ENCODE measurements around the gene KCNK5. TPM values are rescaled to one million over a fixed set of nuclear protein-coding genes. Genes with fewer than 3 reads are reported as not detected.

The KCNK5 gene
- polyA plus RNA-seq, 3 donors, result 8.9 to 12.7 (median 10.7) TPM

DNA sequence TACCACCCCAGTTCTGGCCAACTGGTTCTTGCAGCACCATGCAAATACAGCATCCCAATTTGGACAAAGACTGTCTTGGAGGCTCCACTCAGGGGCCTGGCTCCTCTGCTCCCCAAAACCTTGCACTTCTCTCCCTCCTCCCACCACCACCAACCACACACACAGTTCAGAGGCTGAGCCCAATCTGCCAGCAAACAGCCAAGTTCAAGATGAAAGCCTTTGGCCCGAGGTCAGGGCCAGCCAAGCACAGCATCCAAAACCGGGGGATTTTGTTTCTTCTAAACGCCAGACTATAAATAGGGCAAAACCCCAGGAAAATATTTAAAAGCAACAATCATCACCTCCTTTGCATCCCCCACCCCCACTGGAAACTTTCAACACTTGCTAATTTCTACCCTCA, 5.7 kb downstream of the KCNK5 start:
- DNase-seq (ENCODE audit: extremely low read depth in 1 of 11, low read depth in 9 of 11, low spot score in 4 of 11), result no peak

DNA sequence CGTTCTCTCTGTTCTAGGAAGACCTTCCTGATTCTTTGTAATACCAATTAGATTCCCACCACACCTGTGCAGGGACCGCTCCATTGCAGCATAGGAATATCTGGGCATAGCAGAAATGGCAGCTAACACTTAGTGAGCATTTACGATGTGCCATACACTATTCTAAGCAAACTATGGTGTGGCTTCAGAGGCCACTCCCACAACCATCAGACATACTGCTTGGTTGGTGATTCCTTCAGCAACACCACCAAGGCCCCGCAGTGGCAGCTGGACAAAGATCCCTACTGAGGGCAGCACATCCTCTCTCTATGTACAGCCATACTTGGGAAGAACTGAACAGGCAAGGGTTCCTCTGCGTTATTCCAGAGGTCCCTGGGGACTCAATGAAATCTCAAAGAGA, 6.2 kb downstream of the KCNK5 start:
- no peak for DNase-seq (ENCODE audit: extremely low read depth in 1 of 11, low read depth in 9 of 11, low spot score in 4 of 11)

DNA sequence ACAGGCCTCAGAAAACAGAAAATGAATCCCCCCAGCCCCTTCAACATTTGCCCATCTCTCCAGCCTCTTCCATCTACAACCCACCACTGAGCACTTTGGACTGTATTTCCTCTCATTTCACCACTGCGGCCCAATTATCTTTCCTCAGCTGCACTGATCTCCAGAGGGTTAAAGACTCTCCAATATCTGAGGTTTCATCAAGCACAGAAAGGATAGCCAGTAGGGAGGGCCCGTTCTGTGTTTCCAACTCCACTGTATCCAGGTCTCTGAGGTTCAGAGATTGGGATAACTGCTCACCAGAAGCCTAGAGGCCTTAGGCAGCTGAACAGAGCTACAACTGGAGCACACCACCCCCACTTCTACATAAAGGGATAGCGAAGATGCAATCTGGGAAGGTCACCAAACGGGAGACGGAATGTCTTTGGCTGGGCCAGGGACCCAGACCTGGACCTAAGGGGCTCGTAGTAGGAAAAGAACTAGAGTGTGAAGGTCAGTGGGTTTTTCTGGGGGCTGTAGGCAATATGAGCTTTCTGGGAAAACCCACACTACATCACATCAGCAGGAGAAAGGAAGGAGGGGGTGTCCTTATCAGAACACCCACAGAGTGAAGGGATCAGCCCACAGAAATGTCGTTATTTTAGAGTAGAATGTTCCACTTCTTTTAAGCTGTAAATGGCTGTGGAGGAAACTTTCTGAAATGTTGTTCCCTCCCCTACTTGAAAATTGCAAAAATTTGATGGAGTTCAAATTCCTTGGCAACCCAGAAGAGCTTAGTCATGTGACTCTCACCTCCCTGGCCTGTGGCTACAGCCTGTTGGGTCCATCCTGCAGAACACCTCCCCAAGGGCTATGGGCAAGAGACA, 7.3 kb downstream of the KCNK5 start:
- no peak for DNase-seq (ENCODE audit: extremely low read depth in 1 of 11, low read depth in 9 of 11, low spot score in 4 of 11)

DNA sequence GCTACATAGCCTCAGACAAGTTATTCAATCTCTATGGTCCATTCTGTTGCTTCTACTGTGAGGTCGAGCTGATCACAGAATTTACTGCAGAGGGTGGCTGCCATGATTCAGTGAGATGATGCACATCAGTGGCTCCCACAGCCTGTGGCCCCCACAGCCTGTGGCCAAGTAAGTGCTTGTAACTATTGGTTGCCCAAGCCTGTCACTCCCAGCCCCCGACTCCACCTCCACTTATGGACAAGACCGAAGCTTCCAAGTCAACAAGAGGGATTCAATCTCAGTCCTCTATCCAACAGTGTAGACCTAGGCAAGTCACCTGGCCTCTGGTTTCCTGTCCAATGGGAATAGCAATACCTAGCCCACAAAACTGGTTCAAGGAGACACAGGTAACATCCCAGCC, 8.2 kb downstream of the KCNK5 start:
- no peak for DNase-seq (ENCODE audit: extremely low read depth in 1 of 11, low read depth in 9 of 11, low spot score in 4 of 11)

DNA sequence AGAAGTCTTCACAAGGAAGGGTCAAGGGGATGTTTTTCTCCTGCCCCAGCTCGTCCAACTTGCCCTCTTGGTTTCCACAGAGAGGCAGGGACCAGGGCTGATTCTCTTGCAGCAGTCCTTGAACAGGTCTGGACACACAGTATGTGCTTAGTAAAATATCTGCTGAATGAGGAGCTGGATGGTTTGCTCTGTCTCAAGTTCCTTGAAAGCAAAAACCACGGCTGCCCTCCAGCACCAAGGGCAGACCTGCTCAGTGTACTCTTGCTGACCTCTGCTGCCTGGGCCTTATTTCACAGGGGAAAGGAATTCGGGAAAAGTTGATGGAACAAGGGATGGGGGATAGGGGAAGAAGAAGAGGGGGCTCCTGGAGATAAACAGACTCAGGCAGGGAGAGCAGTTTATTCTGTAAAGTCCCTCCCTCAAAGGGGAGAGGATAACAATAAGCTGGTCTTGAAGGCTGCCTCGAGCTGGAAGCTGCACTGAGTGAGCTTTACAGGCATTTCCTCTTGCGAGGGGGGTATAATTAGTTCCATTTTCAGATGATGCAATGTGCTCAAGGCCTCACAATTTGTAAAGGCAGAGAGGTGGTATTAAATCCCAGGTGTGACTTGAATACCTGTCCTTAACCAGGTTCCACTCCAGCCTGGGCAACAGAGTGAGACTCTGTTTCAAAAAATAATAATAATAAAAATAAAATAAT, 10.3 kb downstream of the KCNK5 start:
- DNase-seq (ENCODE audit: extremely low read depth in 1 of 11, low read depth in 9 of 11, low spot score in 4 of 11), result no peak

DNA sequence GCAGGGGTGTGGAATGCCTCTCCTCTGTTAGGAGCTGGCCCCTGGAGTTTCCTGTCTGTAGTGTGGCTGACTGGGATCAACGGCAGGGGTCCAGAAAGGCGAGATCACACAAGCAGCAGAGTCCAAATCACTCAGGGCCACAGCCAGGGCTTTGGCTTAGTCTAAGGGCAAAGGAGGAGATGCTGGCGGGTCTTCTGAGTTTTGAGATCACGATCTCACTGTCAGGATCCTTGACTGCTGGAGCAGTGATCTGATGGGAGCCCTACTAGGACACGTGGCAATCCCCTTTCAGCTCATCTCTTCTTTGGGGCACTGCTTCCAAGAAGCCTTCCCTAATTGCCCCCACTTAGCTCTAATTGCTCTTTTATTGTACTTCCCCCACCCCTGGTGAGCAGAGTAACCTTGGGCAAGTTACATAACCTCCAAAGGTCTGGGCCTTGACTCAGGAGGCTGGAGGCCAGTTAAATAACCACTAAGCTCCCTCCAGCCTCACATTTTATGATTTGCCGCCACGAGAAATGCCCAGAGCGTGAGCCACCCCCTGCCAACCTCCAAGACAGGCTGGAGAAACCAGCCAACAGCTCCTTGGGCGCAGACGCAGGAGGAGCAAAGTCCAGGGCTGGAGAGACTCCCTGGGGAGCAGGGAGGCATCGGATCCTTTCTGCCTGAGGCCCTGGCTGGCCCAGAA, 12.0 kb downstream of the KCNK5 start:
- no peak for DNase-seq (ENCODE audit: extremely low read depth in 1 of 11, low read depth in 9 of 11, low spot score in 4 of 11)

DNA sequence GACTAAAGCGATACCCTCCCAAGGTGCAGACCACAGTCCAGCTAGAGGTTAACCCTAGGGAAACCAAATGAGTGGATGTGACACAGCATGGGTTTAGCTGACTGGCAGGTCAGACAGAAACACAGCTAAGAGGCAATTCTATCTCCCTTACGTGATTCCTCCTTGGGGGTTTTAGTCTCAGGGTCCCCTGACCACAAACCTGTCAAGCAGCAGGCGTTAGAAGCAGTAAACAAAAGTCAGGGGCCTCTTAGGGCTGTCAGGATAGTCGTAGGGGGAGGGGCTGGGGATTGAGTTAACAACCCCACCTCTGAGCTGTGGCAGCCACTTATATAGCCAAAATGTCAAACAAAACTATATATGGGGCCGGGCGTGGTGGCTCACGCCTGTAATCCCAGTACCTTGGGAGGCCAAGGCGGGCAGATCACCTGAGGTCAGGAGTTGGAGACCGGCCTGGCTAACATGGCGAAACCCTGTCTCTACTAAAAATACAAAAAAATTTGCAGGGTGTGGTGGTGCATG, 13.6 kb downstream of the KCNK5 start:
- no peak for DNase-seq (ENCODE audit: extremely low read depth in 1 of 11, low read depth in 9 of 11, low spot score in 4 of 11)

DNA sequence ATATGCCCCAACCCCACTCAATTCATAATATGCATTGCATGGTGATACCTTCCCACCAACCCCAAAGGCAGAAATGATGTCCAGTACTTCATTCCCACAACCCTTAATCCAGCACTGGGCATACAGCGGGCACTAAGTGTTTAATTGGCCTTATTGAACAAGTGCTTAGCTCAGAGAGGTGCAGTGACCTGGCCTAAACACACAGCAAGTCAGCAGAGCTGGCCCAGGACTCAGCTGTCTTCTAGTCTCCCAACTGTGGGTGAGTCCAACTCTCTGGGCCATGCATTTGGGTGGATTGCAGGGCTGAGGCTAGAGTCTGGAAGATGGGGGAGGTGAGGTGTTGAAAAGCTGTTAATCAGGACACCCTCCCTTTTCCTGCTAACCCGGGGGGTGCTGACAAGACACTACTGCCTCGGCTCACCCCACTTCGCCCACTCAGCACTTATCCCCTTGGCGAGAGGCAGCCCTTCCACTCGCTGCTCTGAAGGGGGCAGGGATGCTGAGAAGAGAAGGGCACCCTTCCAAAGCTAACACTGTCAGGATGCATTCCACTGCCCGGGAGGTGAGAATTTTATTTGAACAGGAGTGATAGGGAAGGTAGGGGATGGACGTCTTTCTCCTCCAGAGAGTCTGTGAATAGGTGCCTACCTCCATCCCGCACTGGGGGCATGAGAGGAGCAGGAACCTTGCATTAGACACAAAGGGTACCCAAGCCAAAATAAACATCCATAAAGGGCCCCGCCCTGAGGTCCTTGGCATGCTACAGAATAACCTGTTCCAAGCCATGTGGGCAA, 14.2 kb downstream of the KCNK5 start:
- no peak for DNase-seq (ENCODE audit: extremely low read depth in 1 of 11, low read depth in 9 of 11, low spot score in 4 of 11)

DNA sequence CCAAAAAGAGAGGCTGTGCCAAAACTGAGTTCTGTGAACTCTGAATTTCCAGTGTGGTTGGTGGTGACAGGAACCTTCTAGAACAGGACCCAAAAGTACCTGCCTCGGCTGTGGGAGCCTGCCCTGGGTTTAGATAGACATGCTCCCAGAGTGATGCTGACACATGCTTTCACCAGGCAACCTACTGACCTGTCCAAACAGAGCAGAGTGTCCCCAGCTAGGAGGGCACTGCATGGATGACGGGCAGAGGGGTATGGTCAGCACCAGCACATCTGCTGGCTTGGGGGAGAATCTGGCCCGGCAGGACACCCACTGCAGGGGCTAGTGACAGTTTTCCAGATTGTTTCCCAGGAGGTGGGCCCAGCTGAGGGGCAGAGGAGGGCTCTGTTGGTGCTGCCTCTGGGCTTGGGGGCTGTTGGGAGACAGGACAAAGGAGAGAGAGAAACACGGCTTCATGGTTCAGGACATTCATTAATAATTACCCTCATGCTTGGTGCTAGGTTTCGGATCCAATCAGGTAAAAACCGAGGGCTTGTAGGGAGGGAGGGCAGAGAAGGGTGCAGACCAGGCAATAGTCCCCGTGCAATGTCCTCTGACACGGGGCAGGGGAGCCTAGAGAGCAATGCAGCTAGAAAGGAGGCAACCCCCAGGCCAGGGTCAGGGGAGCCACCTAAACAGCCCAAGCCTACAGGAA, 15.0 kb downstream of the KCNK5 start:
- peak in 4 of 11 donors; percentile 57 to 65 (median 60) for DNase-seq (ENCODE audit: extremely low read depth in 1 of 11, low read depth in 9 of 11, low spot score in 4 of 11)

DNA sequence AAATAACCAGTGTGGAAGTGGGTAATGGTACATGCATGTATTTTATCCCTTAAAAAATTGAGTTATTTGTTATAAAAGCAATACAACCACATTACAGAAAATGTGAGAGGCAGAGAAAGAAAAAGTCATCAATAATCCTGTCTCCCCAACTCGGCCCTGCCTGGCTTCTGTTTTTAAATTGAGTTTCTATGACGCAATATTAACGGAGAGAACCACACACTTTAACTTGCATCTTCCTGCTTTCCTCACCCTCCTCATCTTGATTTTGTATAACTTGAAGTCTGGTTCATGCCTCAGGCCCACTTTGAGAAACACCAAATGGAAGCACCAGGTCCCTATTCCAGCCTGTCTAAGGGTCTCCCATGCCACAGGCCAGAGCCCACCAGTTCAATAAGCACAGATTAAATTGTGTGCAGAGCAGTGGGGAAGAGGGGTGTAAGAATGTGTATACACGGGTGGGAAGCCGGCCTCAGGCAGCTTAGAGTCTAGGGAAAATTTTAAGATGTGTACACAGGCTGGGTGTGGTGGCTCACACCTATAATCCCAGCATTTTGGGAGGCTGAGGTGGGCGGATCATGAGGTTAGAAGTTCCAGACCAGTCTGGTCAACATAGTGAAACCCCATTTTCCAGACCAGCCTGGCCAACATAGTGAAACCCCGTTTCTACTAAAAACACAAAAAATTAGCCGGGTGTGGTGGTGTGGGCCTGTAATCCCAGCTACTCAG, 15.9 kb downstream of the KCNK5 start:
- no peak for DNase-seq (ENCODE audit: extremely low read depth in 1 of 11, low read depth in 9 of 11, low spot score in 4 of 11)

DNA sequence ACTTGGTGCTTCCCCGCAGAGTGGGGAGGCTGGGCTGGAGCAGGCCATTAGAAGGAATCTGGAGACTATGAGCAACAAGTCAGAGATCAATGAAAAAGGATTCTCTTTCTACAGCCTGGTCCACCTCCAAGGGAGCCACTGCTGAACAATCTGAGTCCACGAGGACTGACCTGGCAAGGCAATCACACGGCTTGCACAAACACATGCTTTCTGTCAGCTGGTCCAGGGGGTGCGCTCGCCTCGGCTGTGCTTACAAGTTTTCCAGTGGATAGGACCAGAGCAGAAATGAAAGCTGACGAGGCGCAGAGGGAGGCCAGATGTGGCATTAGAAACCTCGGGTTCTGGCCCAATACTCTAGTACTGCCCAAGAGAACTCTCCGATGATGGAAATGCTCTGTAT, 18.1 kb downstream of the KCNK5 start:
- DNase-seq (ENCODE audit: extremely low read depth in 1 of 11, low read depth in 9 of 11, low spot score in 4 of 11), result no peak

DNA sequence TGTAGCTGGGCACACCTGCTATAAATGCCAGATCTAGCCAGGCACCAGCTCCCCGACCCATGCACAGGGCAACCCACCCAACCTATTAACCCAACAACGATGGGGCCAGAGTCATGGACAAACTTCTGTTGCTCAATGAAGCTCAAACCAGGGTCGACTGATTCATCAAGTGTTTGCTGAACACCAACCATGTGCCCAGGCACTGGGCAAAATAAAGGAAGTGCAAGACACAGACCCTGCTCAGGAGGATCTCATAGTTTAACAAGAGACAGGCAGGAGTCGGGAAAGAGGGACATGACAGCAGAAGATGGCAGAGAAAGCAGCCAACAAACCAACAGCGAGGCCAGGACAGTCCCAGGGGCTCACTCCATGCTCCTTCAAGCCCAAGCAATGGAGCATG, 18.8 kb downstream of the KCNK5 start:
- DNase-seq (ENCODE audit: extremely low read depth in 1 of 11, low read depth in 9 of 11, low spot score in 4 of 11), result no peak

DNA sequence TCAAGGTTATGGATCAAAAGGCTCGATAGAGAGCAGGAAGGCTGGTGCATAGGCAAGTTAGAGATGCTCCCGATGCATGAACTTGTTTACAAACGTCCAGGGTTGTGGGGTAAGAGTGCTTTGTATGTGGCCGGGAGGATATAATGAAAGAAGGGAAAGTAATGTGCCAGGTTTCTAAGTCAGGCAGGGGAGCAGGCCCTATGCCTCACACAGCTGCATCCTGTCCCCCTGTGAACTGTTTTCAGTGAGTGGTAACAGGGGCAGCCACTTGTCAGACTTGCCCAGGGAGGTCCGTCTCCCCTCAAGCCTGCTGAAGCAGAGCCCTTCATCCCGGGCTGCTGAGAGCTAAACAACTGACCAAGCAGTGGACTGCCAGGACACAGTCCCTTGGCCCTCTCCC, 19.4 kb downstream of the KCNK5 start:
- DNase-seq (ENCODE audit: extremely low read depth in 1 of 11, low read depth in 9 of 11, low spot score in 4 of 11), result no peak

DNA sequence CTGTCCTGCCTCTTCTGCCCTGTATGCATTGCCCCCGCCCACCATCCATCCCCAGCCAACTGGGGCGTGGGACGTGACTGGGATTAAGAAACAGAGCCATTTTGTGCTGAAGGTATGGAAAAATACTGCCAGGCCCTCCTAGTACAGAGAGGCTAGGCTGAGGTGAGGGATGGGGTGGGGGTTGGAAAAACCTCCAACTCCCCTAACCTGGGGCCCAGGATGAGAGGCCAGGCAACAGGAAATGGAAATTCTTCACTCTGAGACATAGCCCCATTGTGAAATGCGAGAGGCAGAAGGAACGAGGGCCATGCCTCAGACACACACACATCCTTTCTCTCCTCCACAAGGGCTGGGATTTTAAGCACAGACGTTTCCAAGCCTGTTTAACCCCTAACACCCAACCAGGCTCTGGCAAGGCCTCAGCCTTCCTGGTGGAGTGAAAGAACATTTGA, 19.9 kb downstream of the KCNK5 start:
- DNase-seq (ENCODE audit: extremely low read depth in 1 of 11, low read depth in 9 of 11, low spot score in 4 of 11), result no peak

DNA sequence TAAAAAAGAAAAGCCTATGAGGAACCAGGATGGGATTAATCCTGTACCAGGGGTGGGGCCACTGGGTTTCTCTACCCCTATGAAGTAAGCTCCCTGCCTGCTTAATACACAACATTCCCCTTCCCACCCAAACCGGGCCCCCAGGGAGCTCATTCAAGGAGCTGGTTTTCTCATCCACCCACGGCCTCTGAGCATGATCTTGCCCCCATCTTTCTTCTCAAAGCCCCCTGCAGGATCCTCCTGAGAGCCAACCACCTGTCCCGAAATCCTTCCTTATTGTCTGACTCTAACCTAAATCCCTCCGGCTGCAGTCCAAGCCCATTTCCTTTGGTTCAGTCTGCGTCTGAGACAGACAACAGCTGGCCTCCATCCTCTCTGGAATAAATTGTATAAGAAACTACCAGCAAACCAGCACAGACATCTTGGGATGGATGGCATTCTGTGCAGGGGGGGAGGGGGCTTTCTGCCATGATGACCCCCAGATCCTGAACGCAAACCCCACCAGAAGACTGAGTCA, 21.0 kb downstream of the KCNK5 start:
- DNase-seq (ENCODE audit: extremely low read depth in 1 of 11, low read depth in 9 of 11, low spot score in 4 of 11), result no peak

DNA sequence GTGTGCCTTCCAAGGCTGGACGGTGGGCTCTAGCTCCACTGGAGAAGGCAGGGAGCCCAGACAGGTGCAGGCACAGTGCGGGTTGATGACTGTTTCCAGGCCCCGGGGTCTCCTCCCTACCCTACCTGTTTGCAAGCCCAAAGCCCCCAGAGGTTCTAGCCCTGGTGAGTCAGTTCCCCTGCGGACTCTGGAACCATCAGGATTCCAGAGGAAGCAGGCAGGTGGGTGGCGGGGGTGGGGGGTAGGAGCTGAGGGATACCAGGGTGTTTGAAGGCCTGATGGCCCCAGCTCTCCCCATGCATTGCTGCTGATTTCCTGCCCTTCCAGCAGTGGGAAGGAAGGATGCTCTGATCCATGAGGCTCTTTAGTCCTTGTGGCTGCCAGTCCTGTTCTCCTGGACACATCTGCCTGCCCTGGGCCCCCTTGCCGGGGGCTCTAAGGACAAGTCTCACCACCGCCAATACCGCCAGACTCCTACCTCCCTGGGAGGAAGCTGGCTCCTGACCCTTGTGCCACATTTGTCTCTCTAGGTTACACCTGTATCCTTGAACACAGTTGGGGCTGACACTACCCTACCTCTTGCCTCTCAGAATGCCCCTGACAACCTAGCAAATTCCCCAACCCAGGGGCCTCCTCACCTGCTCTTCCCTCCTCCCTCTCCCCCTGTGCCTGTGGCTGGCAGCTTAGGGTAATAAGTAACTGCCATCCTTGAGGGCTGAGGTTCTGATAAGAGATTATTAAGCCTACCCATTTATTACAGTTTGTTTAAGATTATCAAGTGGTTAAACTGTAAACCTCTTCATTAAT, 21.7 kb downstream of the KCNK5 start:
- peak in 1 of 11 donors; percentile 45 for DNase-seq (ENCODE audit: extremely low read depth in 1 of 11, low read depth in 9 of 11, low spot score in 4 of 11)

DNA sequence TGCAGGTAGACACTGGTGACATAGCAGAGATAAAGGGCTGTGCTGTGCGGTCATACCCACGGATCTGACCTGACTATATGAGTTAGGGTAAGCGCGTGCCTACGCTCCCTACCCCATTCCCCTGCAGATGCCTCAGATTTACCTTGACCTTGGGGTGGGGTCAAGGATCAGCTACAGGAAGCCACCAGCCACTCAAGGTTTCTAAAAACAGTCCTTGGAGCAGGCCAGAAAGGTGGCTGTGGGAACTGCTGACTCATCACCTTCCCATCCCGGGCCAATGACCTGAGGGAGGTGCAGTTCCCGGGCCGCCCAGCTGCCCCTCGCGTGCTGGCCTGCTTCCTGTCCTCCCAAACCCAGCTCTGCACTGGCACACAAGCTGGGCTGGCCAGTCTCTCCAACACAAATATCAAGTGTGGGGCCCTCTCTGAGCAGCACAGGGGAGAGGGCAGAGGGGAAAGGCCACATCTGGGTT, 23.0 kb downstream of the KCNK5 start:
- no peak for DNase-seq (ENCODE audit: extremely low read depth in 1 of 11, low read depth in 9 of 11, low spot score in 4 of 11)
